CD4-positive, alpha-beta T cell treated with Interferon alpha-2 for 1 hour (primary cell): ENCODE data around the gene SIK2.
"Not testable (repeated sequence)": the region's sequence is repeated elsewhere in the genome, so short reads cannot be mapped to it uniquely, and the experiment has no call there.

Experiments
- DNase-seq, 2 donors: peaks; one replicate each; pipeline ENCODE4 v3.0.0-alpha.2; 2020 to 2022

The SIK2 gene

GRCh38 chr11:111629499-111629898, 27.2 kb downstream of the SIK2 start:
- no peak for DNase-seq

GRCh38 chr11:111631024-111631665, 28.9 kb downstream of the SIK2 start:
- no peak for DNase-seq

GRCh38 chr11:111631666-111632039, 29.4 kb downstream of the SIK2 start:
- peak in 1 of 2 donors; percentile 35 for DNase-seq

DNA sequence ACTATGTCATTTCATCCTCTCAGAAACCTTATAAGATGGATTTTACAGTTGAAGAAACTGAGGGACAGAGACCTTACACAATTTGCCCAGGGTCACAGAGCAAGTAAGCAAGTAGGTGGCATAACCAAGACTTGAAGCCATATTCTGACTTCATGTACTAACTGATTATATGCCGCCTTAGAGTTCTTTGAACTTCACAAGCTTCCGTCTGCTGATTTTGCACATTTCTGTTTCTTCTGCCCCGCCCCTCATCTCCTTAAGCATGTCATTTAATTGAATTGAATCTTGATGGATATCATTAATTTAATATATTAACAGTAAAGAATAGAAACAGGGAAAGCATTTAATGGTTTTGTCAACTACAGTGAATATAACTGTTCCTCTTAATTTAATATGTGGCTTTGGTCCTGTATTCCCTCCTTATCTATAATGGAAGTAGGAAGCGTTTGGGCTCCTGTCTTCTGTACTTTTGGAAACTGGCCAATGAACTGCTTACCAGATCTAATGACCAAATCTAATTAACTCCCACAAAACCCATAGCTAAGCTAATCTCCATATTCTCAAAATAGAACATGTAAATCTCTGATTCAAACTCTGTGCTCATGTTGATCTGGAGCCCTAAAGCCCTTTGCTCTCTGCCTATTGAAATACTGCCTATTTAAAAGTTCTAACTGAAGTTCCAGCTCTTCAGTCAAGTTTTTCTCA, 30.4 kb downstream of the SIK2 start:
- no peak for DNase-seq

DNA sequence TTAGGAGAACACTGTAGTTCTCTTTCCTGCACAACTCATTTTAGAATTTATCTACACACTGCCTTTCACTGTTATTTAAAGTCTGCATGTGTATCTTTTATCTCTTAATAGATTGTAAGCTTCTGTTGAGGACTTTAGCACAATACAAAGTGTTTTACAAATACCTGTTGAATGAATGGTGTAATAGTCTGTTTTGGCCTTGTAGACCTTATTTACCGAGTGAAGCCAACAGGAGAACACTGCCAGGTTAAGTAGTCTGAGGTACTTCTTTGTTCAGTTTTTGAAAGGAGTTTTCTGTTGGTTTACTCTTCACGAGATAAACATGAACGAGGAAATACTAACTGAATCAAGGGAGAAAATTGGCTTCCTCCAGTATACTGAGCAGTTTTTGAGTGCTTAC, 31.0 kb downstream of the SIK2 start:
- no peak for DNase-seq

GRCh38 chr11:111633756-111634362, 31.6 kb downstream of the SIK2 start:
- DNase-seq, result no peak

GRCh38 chr11:111634981-111635705, 32.9 kb downstream of the SIK2 start:
- no peak for DNase-seq

DNA sequence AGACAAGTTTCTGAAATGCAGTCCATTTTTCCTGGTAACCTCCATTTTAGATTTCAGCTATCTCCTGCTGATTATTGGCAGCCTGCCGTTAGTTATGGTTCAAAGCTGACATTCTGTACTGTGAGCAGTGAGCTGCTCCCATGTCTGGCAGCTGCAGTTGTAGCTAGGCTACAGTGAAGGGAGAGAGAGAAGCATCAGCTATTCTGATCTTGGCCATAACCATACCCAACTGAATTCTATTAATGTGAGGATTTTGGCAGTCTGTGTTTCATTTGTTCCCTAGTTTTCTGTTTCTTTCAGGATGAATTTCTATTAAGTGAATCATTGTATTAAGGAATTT, 33.4 kb downstream of the SIK2 start:
- DNase-seq, result no peak

DNA sequence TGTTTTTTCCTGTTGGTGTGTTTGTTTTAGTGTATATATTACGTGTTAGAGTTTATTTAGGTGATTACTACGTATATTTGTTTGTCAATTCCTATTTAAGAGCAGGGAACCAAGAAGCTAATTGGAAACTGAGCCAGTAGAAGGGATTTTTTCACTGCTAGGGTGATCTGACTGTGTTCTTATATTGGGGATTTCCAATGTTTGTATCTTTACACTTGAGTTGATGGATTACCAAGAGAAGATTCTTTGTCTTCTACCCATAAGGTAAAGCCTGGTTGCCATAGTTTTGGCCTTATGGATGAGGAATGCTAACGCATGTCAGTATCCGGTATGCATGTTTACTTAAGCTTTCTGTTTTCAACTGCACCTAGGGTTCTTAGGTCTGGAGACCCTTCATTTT, 35.6 kb downstream of the SIK2 start:
- DNase-seq, result no peak

- no peak for DNase-seq
These were observed 37.1 kb downstream of the SIK2 start for GRCh38 chr11:111639226-111639925.

DNA sequence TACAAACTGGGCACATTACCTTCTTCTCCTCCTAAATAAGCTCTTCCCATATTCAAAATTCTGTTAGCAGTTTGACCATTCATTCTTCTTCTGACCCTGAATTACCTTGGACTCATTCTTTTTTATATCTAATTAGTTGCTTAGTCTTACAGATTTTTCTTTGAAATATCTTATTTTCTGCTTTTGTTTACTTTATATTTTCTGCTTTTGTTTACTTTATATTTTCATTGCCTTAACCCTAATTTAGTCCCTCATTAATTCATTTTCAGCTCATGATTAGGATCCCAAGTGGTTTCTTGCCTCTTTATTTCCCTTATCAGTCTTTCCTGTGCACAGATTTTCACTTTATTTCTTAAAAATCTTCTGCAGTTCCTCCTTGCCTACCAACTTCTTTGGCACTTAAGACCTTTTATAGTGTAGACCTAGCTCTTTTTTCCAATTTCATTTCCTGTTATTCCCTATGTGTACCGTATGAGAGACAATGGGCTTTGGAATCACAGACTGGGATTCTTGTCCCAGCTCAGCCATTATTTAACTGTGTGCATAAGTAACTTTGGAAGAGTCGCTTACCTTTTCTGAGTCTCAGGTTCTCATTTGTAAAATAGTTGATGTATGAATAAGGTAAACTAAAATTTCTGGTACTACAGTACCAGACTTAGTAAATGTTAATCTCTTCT, 39.2 kb downstream of the SIK2 start:
- no peak for DNase-seq

- no peak for DNase-seq
These were observed 40.3 kb downstream of the SIK2 start for GRCh38 chr11:111642542-111642941.

DNA sequence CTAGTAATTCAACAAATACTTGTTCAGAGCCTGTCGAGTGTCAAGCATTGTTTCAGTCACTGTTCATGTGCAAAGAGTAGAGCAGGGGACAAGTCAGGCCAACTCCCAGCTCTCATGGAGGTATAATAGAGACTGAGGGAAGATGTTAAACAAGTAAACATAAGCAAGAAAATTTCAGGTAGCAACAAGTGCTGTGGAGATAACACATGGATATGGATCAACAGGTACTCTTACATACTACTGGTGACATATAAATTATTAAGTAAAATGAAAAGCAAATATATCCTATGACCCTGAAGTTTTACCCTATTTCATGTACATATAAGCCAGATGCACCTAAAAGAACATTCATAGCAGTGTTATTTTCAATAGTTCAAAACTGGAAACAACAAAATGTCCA, 42.7 kb downstream of the SIK2 start:
- no peak for DNase-seq

DNA sequence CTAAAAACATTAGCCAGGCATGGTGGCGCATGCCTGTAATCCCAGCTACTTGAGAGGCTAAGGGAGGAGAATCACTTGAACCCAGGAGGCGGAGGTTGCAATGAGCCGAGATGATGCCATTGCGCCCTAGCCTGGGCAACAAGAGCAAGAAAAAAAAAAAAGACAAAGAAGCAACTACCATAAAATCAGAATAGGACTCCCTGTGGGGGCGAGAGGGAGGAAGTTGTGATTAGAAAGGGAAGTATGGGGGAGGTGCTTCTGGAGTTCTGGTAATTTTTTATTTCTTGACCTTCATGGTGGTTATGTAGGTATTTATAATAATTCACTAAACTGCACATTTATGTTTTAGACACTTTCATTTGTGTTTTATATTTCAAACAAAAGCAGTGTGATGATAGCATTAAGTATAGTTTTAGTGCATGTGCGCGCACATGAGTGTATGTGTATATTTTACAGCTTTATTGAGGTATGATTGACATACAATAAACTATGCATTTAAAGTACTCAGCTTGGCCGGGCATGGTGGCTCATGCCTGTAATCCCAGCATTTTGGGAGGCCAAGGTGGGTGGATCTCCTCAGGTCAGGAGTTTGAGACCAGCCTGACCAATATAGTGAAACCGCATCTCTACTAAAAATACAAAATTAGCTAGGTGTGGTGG, 43.5 kb downstream of the SIK2 start:
- no peak for DNase-seq

GRCh38 chr11:111651336-111651735, 49.1 kb downstream of the SIK2 start:
- not testable (repeated sequence) for DNase-seq

GRCh38 chr11:111652184-111652583, 49.9 kb downstream of the SIK2 start:
- no peak for DNase-seq

DNA sequence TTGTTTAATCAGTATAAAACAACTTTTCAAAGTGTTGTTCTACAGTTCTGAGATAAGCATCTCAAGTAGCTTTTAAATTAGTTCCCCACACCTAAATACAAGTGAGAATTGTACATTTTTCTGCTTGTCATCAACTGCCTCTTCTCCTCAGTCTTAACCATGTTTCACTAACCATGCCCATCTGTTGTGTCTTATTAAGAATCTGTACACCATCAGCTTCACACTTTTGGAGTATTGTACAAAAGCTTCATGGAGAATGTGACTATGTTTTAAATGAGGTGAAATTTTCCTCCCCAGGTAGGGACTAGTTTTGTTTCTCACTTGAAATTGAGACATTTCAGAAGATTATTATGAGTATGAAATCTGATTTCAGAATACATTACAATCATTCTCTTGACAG, 52.4 kb downstream of the SIK2 start:
- DNase-seq, result no peak

- DNase-seq, result no peak
These were observed 53.7 kb downstream of the SIK2 start for GRCh38 chr11:111655924-111656323.

GRCh38 chr11:111657905-111658304, 55.7 kb downstream of the SIK2 start:
- not testable (repeated sequence) for DNase-seq

DNA sequence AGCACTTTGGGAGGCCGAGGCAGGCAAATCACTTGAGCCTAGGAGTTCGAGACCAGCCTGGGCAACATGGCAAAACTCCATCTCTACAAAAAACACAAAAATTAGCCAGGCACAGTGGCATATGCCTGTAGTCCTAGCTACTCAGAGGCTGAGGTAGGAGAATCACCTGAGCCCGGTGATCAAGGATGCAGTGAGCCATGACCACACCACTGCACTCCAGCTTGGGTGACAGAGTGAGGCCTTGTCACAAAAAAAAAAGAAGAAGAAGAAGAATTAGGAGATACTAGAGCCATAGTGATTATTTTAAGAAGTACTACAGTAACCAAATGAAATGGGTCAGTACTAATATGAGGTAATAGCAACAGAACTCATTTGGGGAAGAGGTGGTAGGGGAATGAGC, 56.2 kb downstream of the SIK2 start:
- DNase-seq, result not testable (repeated sequence)

DNA sequence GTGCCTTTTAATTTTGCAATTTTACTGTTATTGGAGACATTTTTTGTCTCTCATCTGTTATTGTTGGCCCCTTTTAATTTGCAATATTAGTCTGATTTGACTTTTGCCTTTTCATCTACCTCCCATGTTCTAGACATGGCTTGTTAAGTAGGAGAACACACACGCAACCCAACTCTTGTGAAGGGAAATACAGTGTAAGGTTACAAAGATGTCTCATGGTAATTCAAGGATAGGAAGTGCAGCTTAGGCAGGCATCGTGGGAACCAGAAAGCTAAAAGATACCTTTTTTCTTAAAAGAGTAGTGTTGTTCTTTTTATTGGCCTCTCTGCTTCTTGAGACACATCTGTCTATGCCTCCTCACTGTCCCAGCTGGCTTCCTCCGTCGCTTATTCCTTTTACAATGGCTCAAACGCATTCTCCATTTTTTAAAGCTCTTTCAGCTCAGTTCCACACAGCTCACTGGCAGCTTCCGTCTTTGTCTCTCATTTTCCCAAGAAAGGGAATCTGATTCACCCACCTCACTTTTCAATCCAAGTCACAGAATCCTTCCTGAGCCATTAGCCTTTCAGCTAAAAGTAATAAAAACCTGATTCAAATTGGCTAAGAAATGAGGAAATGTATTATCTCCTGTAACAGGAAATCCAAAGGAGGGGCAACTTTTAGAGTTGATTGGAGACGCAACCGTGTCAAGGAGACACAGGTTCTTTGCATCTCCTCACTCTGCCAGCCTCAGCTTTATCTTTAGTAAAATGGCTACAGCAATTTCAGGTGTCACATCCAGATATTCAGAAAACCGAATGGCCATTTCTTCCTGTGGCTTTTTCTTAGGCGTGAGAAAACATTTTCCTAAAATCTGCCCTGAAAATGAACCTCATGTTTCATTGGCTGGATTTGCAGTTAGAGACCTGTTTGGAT, 57.2 kb downstream of the SIK2 start:
- DNase-seq, result no peak
